Measurements from ENCODE around the gene ADGRV1.
A peak's percentile ranks its signal among the peaks of the same experiment; 100 is the strongest.
"Not testable (repeated sequence)": the region's sequence is repeated elsewhere in the genome, so short reads cannot be mapped to it uniquely, and the experiment has no call there.

ADGRV1 gene

GRCh38 chr5:90658620-90659019, 100.0 kb downstream of the ADGRV1 start:
- DNase-seq, result no peak

DNA sequence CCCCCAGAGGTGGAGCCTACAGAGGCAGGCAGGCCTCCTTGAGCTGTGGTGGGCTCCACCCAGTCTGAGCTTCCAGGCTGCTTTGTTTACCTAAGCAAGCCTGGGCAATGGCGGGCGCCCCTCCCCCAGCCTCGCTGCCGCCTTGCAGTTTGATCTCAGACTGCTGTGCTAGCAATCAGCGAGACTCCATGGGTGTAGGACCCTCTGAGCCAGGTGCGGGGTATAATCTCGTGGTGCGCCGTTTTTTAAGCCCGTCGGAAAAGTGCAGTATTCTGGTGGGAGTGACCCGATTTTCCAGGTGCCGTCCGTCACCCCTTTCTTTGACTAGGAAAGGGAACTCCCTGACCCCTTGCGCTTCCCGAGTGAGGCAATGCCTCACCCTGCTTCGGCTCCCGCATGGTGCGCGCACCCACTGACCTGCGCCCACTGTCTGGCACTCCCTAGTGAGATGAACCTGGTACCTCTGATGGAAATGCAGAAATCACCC, 109.5 kb downstream of the ADGRV1 start:
- DNase-seq, result not testable (repeated sequence)

DNA sequence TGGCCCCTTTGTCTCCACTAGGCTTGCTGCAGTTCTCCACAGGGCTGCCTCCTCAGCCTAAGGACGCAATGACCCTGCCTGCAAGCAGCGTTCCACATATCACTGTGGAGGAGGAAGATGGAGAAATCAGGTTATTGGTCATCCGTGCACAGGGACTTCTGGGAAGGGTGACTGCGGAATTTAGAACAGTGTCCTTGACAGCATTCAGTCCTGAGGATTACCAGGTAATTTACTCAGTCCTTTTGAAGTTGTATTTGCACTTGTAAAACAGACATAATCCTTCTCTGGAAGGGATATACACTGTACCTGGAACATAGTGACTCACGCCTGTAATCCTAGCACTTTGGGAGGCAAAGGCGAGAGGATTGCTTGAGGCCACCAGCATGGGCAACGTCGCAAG, 116.6 kb downstream of the ADGRV1 start:
- no peak for DNase-seq

GRCh38 chr5:90680921-90681563, 122.4 kb downstream of the ADGRV1 start:
- DNase-seq, result no peak

DNA sequence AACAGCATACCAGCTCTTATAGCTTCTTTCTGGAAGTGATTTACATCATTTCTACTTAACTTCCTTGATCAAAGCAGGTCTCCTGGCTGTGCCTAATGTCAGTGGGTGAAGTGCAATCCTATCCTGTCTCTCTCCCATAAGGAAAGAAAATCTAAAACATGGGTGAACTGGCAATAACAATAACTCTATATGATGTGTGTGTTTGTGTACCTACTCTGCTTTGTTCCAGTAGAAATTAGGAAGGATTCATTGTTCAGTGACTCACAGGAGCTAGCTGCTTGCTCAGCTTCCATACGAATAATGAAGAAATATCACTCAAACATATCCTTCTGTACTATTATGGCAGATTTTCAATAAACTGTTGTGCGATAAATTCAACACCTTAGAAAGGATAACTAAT, 123.7 kb downstream of the ADGRV1 start:
- DNase-seq, result no peak

DNA sequence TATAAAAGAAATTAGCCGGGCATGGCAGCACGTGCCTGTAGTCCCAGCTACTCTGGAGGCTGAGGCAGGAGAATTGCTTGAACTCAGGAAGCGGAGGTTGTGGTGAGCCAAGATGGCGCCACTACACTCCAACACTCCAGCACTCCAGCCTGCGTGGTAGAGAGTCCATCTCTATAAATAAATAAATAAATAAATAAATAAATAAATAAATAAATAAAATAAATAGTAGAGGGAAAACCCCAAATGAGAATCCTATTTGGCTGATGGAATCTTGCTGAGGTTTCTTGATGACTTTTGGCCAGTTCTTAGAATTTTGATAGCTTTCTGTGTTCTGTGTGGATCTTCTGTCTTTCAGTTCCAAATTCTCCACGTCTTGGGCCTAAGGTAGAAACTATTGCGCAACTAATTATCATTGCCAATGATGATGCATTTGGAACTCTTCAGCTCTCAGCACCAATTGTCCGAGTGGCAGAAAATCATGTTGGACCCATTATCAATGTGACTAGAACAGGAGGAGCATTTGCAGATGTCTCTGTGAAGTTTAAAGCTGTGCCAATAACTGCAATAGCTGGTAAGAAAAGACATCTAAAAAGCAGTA, 126.9 kb downstream of the ADGRV1 start:
- DNase-seq, result no peak

- DNase-seq, result not testable (repeated sequence)
Observed at GRCh38 chr5:90686363-90686762, 127.8 kb downstream of the ADGRV1 start.

GRCh38 chr5:90687458-90687857, 128.9 kb downstream of the ADGRV1 start:
- DNase-seq, result not testable (repeated sequence)

- DNase-seq, result no peak
Observed at GRCh38 chr5:90689064-90689463, 130.5 kb downstream of the ADGRV1 start.

GRCh38 chr5:90690307-90690706, 131.7 kb downstream of the ADGRV1 start:
- DNase-seq, result no peak

GRCh38 chr5:90691533-90691932, 132.9 kb downstream of the ADGRV1 start:
- no peak for DNase-seq

DNA sequence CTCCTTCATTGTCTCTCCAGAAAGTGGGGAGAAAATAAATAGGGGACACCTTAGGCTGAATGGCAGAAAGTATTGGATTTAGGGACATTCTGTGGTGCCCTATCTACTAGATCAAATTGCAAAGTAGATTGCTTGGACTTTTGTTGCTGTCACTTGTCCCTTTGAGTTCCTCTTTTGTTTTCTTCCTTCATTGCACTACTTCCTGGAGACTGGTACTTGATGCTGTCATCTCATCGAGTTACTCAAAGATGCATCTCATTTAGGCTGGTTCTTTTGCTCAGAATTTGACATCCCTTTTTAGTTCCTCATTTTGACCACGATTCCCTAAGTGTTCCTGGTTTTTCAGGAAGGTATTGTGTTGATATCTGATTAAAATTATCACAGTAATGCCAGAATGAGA, 137.6 kb downstream of the ADGRV1 start:
- no peak for DNase-seq

- no peak for DNase-seq
Observed at GRCh38 chr5:90700299-90700698, 141.7 kb downstream of the ADGRV1 start.

DNA sequence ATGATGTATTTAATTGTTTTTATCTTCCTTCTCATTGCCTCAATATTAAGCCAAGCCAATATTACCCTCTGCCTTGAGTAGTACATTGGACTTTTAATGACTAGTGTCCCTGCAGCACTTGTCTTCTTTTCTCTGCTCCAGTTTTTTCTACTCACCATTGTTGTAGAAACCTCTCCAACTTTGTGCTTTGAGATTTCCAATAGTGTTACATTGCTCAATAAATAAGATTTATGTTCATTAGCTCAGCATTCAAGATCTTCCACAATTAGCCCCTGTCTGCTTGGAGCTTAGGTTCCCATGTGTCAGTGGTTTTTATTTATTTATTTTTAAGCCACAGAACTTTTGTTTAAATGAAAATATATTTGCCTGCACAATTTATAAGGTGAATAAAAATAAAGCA, 145.3 kb downstream of the ADGRV1 start:
- no peak for DNase-seq

DNA sequence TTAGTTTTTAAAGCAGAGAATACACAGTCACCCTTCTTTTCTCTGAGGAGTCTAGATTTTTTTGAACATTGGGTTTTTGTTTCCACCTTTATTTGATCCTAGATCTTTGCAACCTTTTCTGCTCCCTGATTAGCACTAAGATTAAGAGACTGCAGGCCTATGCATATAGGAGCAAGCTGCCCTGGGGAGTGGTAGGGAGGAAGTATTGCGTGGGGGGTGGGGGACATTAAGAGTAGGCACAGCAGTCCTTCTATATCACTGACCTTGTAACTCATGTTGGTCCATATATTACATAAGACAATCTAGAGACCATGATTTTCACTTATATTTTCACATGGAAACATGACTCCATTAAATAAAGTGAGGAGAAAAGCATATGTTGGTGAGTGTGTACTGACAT, 149.1 kb downstream of the ADGRV1 start:
- no peak for DNase-seq

DNA sequence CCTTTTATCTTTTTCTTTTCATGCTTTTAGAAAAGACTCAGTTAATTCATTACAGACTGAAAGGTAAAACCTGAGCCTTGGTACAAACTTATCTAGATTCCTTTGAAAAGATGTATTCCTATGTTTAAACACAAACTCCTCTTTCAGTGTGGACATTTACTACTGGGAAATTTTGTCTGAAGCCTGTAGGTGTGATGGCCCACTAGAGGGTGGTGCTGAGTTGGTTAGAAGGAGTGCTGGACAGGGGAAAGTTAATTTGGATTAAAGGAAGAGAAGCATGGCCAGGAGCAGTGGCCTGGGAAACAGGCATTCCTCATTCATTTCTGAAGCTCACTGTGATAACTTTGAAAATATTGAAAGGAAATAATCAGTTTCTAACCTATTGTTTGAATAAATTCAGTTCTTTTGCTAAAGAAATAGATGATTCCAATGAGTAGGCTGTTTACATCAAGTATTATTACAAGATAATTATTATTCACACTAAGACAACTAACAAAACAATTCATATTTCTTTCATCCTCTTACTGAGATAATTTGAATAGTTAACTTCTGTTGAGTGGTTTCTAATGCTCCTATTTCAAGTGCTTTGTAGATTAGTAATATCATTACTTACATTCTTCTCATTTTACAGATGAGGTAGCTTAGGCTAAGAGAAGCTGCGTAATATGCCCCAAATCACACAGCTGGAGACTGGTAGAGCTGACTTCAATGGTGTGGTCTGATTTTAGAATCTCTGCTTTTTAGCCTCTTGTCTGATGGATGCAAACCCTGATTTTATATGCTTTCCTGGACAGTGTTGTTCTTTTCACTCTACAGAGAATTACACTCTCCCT, 150.9 kb downstream of the ADGRV1 start:
- peak; percentile 29 for DNase-seq

DNA sequence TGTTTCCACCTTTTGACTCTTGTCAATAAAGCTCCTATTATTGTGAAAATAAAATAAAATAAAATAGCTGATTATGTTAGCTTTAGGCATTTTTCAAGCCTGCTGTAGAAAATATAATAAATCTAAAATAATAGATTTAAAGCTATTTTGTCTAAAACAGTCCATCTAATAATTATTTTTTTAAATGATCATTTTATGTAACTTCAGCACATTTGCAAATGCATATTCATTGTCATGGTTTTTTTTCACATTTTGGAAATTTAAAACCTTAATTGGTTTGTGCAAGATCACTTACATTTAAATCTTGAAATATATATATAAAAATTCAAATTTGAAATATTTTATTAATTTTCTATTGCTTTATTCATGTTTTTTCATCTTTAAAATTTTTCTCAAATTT, 159.8 kb downstream of the ADGRV1 start:
- DNase-seq, result no peak

DNA sequence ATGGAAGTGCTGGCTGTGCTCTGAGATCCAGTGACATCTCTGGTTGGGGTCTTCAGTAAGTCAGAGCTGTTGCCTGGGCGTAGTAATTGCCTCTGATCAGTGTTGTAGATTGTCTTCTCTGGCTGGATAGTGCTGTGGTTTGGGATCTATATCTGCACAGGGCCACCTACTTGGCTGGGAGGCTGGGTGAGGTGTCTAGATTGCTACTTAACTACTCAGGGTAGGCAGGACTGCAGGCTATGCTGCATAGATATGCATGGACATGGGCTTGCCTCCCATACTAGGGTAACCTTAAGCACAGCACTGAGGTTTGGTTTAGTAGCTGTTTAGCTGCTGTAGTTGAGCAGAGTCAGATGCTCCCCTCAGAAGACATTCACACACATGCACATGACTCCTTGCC, 181.0 kb downstream of the ADGRV1 start:
- no peak for DNase-seq

DNA sequence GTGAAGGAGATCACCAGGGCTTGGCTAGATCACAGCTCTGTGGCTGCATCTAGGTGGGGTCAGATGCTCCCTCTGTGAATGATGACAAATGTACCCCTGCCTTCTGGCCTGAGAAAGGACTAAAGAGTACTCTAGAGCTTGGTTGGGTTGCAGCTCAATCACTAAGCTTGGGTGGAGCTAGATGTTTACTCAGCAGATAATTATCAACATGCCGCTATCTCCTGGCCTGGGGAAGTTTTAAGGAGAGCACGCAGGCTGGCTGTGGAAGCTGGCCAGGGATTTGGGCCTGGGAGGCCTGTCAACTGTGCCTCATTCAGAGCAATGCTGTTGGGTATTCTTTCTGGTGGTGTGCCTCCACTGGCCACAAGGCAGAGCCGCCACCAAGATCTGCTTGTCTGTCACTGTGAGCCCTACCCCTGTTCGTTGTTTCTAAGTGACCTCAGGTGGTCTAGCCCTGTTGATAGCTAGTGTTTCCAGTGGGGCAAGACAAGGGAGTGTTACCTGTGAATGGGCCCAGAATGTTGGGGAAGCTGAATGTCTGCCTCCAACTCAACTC, 181.7 kb downstream of the ADGRV1 start:
- no peak for DNase-seq

- no peak for DNase-seq
Observed at GRCh38 chr5:90741022-90741564, 182.5 kb downstream of the ADGRV1 start.

DNA sequence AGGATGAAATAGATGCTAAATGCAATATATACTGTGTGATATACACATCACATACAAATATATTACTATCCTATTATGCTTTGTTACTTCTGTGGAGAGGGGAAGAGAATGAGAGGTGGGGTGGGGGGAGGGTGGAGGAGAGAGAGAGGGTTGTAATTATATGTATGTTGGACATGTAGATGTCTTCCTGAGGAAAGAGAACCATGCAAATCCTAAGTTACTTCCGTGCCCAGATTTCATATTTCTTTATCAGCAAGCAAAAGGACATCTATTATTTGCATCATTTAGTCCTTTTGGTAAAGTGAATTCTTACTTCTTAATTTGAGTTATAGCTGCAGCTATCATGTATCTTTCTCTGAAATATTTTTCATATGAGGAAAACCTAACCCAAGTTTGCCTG, 187.5 kb downstream of the ADGRV1 start:
- no peak for DNase-seq

- no peak for DNase-seq
Observed at GRCh38 chr5:90747175-90747574, 188.6 kb downstream of the ADGRV1 start.

- DNase-seq, result no peak
Observed at GRCh38 chr5:90747693-90748092, 189.1 kb downstream of the ADGRV1 start.
